DND-41 (cell line): ENCODE measurements around the gene EXOSC10.

ENCODE experiments used
- EZH2 ChIP-seq: IDR thresholded peaks from 3 replicates; pipeline ENCODE4 v1.6.1; 2012; ENCODE audit warnings: borderline replicate concordance, low read depth, mild to moderate bottlenecking, moderate library complexity, low read length, inconsistent platforms; ENCODE audit not compliant: severe bottlenecking
- TF ChIP-seq, protein P1 (sequence below): IDR thresholded peaks from 2 replicates; pipeline ENCODE4 v1.5.1; 2012; ENCODE audit warnings: borderline replicate concordance, low read length, moderate library complexity, mild to moderate bottlenecking; ENCODE audit not compliant: poor library complexity, severe bottlenecking; ENCODE audit errors: extremely low read depth

DNA sequence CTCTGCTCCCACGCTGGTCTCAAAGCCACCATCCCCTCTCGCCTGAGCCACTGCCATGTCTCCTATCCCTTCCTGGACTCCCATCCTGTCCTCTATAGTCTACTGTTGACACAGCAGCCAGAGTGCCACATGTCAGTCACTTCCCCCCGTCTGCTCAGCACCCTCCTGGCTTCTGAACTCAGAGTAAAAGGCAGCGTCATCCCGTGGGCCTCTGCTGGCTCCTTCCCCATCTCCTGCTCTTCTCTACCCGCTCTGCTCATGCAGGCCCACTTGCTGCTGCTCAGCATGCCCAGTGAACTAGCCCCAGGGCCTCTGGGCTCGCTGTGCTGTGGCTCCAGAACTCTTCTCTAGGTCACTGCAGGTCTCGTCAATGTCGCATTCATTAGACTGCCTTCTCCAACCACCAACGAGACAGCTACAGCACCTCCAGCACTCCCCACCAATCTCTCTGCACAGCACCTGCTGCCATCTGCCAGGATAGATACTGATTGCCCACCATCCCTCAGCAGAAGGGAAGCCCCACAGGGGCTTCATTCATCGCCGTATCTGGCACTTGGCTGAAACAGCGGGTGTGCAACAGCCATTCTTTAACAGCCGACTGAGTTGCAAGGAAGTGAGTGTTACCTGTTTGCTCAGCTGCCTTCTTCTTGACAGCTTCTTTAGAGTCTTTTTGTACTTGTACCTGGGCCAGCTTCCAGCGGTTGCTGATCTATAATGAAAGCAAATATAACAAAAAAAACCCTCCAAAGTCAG lies 28.0 kb downstream of the EXOSC10 start:
- TF ChIP-seq, protein P1, sequence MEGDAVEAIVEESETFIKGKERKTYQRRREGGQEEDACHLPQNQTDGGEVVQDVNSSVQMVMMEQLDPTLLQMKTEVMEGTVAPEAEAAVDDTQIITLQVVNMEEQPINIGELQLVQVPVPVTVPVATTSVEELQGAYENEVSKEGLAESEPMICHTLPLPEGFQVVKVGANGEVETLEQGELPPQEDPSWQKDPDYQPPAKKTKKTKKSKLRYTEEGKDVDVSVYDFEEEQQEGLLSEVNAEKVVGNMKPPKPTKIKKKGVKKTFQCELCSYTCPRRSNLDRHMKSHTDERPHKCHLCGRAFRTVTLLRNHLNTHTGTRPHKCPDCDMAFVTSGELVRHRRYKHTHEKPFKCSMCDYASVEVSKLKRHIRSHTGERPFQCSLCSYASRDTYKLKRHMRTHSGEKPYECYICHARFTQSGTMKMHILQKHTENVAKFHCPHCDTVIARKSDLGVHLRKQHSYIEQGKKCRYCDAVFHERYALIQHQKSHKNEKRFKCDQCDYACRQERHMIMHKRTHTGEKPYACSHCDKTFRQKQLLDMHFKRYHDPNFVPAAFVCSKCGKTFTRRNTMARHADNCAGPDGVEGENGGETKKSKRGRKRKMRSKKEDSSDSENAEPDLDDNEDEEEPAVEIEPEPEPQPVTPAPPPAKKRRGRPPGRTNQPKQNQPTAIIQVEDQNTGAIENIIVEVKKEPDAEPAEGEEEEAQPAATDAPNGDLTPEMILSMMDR = no peak
- no peak for TF ChIP-seq EZH2
